CD4-positive, alpha-beta T cell treated with Interferon gamma for 1 hour (primary cell): ENCODE data around the gene CAPN9.

Source experiments
- DNase-seq: peaks from one replicate; pipeline ENCODE4 v3.0.0-alpha.2; 2020

Gene CAPN9

GRCh38 chr1:230772457-230773395 lies 25.5 kb downstream of the CAPN9 start:
- no peak for DNase-seq

- DNase-seq, result no peak
Measured at GRCh38 chr1:230773396-230774033, 26.3 kb downstream of the CAPN9 start.

GRCh38 chr1:230778916-230779590 lies 31.9 kb downstream of the CAPN9 start:
- DNase-seq, result no peak

DNA sequence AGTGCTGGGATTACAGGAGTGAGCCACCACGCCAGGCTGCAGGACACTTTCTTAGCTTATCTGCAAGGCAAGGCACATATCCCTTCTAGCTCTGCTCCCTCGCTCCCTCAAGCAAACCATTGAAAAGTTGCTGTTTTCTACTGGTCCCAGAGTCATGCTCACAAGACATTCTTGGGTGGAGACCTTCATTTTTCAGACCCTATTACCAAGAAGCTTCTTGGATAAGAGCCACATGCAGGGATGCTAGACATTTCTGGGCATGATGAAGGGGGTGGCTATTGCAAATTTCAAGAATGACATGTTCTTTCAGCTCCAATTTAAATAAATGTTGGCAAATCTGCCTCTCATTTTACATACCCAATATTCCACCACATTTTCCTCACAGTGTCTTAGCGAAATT lies 33.9 kb downstream of the CAPN9 start:
- no peak for DNase-seq

DNA sequence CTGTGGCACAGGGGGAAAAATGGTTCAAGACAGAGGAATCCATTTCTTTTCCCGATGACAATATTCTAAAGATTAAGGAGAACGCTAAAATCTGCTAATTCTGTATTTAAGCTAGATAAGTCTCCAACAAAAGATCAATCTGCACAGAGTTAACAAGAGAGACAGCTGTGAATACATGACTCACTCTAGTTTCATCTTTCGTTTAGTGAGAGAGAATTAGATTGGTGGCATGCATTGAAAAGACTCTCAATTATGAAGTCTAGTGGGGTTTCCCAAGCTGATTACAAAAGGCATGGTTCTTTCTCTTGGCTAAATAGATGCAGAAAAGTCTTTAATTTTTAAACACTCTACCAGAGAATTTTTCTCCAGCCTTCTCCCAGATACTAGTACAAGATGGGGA lies 34.4 kb downstream of the CAPN9 start:
- DNase-seq, result no peak

- no peak for DNase-seq
Measured at GRCh38 chr1:230784163-230784562, 37.0 kb downstream of the CAPN9 start.

- DNase-seq, result no peak
Measured at GRCh38 chr1:230785636-230786384, 38.6 kb downstream of the CAPN9 start.

- no peak for DNase-seq
Measured at GRCh38 chr1:230786385-230786753, 39.2 kb downstream of the CAPN9 start.

GRCh38 chr1:230787471-230787870 lies 40.3 kb downstream of the CAPN9 start:
- no peak for DNase-seq

DNA sequence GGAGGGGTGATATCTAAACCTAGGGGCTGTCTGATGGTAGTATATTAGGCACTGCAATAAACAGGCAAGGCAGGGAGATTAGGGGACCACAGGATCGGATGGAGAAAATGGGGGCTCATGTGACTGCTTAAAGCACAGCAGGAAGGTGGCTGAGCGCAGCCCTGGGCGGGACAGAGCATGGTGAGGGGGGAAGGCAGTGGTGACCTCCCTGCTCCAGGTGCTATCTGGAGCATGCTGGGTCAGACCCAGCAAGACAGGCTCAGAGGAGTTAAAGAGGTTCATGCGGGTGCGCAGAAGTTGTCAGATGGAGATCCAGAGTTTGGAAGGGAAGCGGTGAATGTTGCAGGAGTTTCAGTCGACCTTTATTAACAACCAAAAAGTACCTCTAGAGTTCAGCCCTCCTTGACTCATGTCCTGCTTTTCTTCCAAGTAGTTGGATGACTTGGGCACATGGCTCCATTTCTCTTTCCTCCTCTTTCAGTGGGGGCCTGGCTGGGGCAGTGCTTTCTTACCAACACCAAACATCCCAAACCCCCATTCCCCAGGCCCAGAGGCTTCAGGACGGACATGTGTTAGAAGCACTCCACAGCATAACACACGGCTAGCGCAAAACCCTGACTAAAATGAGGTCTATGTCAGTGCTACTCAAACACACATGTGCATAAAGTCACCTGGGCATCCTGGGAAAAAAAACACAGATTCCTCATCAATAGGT lies 41.5 kb downstream of the CAPN9 start:
- no peak for DNase-seq

DNA sequence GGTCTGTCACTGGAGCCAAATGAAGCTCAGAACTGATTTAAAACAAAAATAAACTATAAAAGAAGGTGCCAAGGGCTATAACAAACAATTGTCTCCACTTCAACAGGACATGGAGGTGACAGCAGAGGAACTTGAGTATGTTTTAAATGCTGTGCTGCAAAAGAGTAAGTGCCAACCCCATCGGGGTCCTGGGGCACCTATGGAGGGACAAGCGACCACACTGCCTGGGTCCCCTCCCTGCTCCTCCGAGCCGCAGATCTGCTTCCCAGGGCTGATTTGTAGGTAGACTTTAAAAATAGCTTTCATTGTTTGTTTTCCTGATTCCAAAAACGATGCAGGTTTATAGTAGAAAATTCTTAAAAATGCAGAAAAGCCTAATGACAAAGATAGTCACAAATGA lies 42.8 kb downstream of the CAPN9 start:
- DNase-seq, result no peak

GRCh38 chr1:230791986-230792564 lies 44.9 kb downstream of the CAPN9 start:
- DNase-seq, result no peak

DNA sequence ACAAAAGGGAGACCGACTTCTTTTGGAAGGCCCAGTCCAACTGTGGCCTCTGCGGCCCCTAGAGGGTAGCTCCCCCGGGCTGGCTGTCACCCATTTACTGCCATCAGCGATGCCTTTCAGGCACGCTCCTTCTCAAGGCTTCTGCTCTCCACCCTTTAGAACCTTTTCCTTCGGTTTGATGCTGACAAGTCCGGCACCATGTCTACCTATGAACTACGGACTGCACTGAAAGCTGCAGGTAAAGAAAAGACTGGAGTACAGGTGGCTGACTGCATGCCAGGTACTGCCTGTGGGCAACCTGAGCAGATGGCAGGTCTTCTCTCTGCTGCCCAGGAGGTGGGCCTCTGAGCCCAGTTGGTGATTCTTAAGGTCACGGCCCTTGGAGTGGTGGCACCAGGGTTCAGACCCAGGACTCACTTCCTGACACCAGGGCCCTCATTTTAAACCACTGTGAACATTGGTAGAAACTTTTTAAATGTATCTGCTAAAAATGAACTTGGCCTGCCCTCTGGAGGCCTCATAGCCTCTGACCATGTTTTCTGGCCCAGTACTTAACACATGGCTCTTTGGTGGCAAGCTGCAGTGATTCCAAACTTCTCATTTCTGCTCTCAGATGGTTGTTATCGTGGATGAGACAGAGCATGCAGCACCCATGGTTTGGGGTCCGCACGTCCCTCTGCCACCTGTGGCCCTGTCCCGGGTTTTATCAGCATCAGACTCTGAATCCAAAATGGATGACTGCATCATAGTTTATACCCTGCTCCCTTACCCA lies 45.7 kb downstream of the CAPN9 start:
- no peak for DNase-seq

DNA sequence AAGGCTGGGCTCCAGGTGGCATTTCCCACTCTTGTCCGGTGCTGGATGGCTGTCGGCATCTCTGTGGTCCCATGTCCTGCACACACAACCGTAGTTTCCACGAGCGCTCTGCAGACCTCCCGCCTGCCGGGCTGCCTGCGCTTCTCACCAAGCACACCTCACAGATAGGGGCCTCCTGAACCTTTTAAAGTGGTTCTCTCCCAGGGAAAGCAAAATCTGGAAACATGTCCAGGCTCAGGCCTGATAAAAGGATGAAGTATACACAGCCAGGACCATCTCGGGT lies 46.2 kb downstream of the CAPN9 start:
- DNase-seq, result no peak

DNA sequence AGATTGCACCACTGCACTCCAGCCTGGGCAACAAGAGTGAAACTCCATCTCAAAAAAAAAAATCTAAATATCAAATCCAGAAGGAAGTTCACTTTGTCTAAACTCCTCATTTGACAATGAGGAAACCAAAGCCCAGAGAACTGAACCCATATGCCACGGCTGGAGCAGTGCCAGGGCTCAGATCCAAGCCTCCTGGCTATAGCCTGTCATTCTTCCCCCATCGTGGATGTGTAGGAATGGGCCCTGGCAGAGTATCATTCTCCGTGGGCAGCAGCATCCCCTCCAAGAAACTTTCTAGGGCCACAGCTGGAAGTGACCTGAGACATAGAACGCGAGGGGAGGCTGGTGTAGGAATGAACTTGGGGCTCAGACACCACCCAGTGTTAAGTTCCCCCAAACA lies 47.2 kb downstream of the CAPN9 start:
- DNase-seq, result no peak

DNA sequence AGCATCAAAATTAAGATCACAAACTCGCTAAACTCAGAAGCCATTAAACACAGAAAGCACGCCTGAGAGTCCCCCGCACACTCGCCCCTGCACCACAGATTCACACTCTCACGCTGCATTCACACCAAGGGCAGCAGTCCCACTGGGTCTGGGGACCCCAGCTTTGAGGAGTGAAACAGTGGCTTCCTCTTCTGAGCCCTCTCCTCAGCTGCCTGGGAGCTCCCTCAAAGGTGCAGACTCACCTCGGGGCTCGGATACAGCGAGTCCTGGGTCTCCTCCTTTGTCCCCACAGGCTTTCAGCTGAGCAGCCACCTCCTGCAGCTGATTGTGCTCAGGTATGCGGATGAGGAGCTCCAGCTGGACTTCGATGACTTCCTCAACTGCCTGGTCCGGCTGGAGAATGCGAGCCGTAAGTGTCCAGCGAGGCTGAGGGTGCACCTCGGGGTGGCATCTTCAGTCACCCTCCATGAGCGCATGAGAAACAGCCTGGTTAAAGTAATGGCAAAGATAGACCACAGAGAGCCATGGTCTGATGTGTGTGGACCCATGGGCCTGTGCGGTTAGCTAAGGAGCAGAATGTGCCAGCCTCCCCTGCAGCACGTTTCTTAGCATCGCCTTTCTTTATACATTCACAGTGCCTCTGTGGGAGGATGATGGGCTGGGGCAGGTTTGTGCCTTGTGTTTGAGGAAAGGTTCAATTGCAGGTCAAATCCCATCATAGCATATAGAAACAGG lies 47.9 kb downstream of the CAPN9 start:
- no peak for DNase-seq

DNA sequence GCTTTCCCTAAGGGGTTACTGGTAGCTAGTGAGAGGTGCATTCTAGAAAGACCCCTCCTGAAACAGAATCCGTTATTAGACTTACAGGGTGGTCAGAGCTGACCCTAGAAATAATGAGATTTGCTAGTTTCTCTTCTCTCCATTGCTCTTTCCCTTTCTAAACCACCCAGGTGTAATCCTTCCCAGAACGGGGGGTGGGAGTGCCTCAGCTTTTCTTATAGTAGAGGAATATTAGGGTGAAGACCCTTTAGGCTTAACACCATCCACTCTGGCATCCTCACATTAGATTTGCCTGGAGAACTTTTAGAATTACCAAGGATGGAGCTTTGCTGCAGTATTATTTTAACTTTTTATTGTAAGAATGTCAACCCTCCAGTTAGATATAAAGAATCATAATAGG lies 49.4 kb downstream of the CAPN9 start:
- no peak for DNase-seq

- no peak for DNase-seq
Measured at GRCh38 chr1:230797376-230797920, 50.3 kb downstream of the CAPN9 start.

GRCh38 chr1:230797942-230798365 lies 50.8 kb downstream of the CAPN9 start:
- DNase-seq, result no peak

GRCh38 chr1:230798491-230798890 lies 51.3 kb downstream of the CAPN9 start:
- no peak for DNase-seq
